WTC11 (cell line): Measurements from ENCODE around the gene NR5A1. TPM values are rescaled to one million over a fixed set of nuclear protein-coding genes. Genes with fewer than 3 reads are reported as not detected.

ENCODE experiments used
- ATAC-seq: fragments of 200-7000 bp; cut with Tn5 transposase; 2 replicates; pipeline ENCODE4 v1.10.0; 2021; ENCODE audit warnings: mild to moderate bottlenecking, moderate library complexity
- CTCF ChIA-PET: fragments of 300-600 bp; sonication (Branson Sonifier 250); formaldehyde crosslinking; loops from one replicate; lab custom pipeline; 2021; ENCODE audit warnings: antibody characterized with exemption; lab: Charles Lee
- POLR2A ChIA-PET: fragments of 350-600 bp; sonication (Branson Sonifier 250); formaldehyde crosslinking; loops from one replicate; lab custom pipeline; 2021; ENCODE audit warnings: antibody characterized with exemption; lab: Charles Lee
- DNase-seq: peaks from one replicate; pipeline ENCODE4 v3.0.0; 2021; ENCODE audit warnings: low spot score
- H3K27ac Mint-ChIP-seq: 2 replicates; pipeline ENCODE4 v1.8.0; 2021; ENCODE audit warnings: mixed read lengths
- H3K27me3 Mint-ChIP-seq: 2 replicates; pipeline ENCODE4 v1.8.0; 2021; ENCODE audit warnings: low read depth, mild to moderate bottlenecking, moderate library complexity, mixed read lengths
- H3K36me3 Mint-ChIP-seq: 2 replicates; pipeline ENCODE4 v1.8.0; 2021; ENCODE audit warnings: mixed read lengths
- H3K4me1 Mint-ChIP-seq: 2 replicates; pipeline ENCODE4 v1.8.0; 2022; ENCODE audit warnings: mixed read lengths
- H3K4me3 Mint-ChIP-seq: 2 replicates; pipeline ENCODE4 v1.8.0; 2021; ENCODE audit warnings: mild to moderate bottlenecking, moderate library complexity, mixed read lengths
- H3K9me3 Mint-ChIP-seq: 2 replicates; pipeline ENCODE4 v1.8.0; 2021; ENCODE audit warnings: mixed read lengths
- ATF6 ChIP-seq: sonication (generic); formaldehyde crosslinking; IDR thresholded peaks from 2 replicates; pipeline ENCODE4 v1.8.1; 2023; ENCODE audit warnings: mild to moderate bottlenecking, missing genetic modification reagents
- FOXK1 ChIP-seq: sonication (generic); formaldehyde crosslinking; IDR thresholded peaks from 2 replicates; pipeline ENCODE4 v1.8.0; 2022; ENCODE audit warnings: mild to moderate bottlenecking, moderate library complexity, missing genetic modification reagents
- FOXP1 ChIP-seq: sonication (generic); formaldehyde crosslinking; IDR thresholded peaks from 2 replicates; pipeline ENCODE4 v1.8.0; 2022; ENCODE audit warnings: missing genetic modification reagents, mild to moderate bottlenecking, moderate library complexity, borderline replicate concordance
- FOXP4 ChIP-seq: sonication (generic); formaldehyde crosslinking; IDR thresholded peaks from 2 replicates; pipeline ENCODE4 v1.8.0; 2022; ENCODE audit warnings: mild to moderate bottlenecking, missing genetic modification reagents
- GRHL2 ChIP-seq: fragments of 250-450 bp; sonication (Bioruptor Pico); IDR thresholded peaks from 2 replicates; pipeline ENCODE4 v1.8.0; 2022; ENCODE audit warnings: mild to moderate bottlenecking, moderate library complexity; ENCODE audit not compliant: insufficient replicate concordance, severe bottlenecking
- GTF2I ChIP-seq: fragments of 250-450 bp; sonication (Bioruptor Pico); conservative IDR thresholded peaks from 2 replicates; pipeline ENCODE4 v1.4.0; 2021; ENCODE audit warnings: mild to moderate bottlenecking
- HMGXB4 ChIP-seq: sonication (generic); formaldehyde crosslinking; IDR thresholded peaks from 2 replicates; pipeline ENCODE4 v1.8.1; 2023; ENCODE audit warnings: mild to moderate bottlenecking, moderate library complexity, missing genetic modification reagents
- JAZF1 ChIP-seq: fragments of 250-450 bp; sonication (Bioruptor Pico); IDR thresholded peaks from 2 replicates; pipeline ENCODE4 v1.9.0; 2021; ENCODE audit warnings: moderate library complexity, mild to moderate bottlenecking, inconsistent platforms
- KAT7 ChIP-seq: sonication (generic); formaldehyde crosslinking; IDR thresholded peaks from 2 replicates; pipeline ENCODE4 v1.8.1; 2023; ENCODE audit warnings: missing genetic modification reagents, mild to moderate bottlenecking, borderline replicate concordance
- MLX ChIP-seq: sonication (generic); formaldehyde crosslinking; IDR thresholded peaks from 2 replicates; pipeline ENCODE4 v1.8.1; 2023; ENCODE audit warnings: mild to moderate bottlenecking, missing genetic modification reagents, moderate library complexity
- NFATC4 ChIP-seq: fragments of 250-450 bp; sonication (Bioruptor Pico); IDR thresholded peaks from 2 replicates; pipeline ENCODE4 v1.9.0; 2021; ENCODE audit warnings: mild to moderate bottlenecking
- NR1H2 ChIP-seq: sonication (generic); formaldehyde crosslinking; IDR thresholded peaks from 2 replicates; pipeline ENCODE4 v1.9.0; 2021; ENCODE audit warnings: mild to moderate bottlenecking, moderate library complexity, missing genetic modification reagents
- PREB ChIP-seq: sonication (generic); formaldehyde crosslinking; IDR thresholded peaks from 2 replicates; pipeline ENCODE4 v1.8.1; 2022; ENCODE audit warnings: mild to moderate bottlenecking, missing genetic modification reagents, moderate library complexity, borderline replicate concordance
- TEAD1 ChIP-seq: sonication (generic); formaldehyde crosslinking; IDR thresholded peaks from 2 replicates; pipeline ENCODE4 v1.8.0; 2022; ENCODE audit warnings: mild to moderate bottlenecking, missing genetic modification reagents
- ZMAT4 ChIP-seq: fragments of 250-450 bp; sonication (Bioruptor Pico); IDR thresholded peaks from 2 replicates; pipeline ENCODE4 v1.9.0; 2021; ENCODE audit warnings: mild to moderate bottlenecking
- ZNF425 ChIP-seq: fragments of 250-450 bp; sonication (Bioruptor Pico); conservative IDR thresholded peaks from 2 replicates; pipeline ENCODE4 v1.9.0; 2021; ENCODE audit warnings: mild to moderate bottlenecking
- total RNA-seq: library from RNA; stranded (reverse); gene quantifications from 3 replicates; pipeline ENCODE4 v1.2.3, GENCODE V29; 2021

NR5A1 gene
- total RNA-seq, 1 experiment from 2014 or later, result 0.77 TPM

- H3K9me3 Mint-ChIP-seq, result peaks cover 6% of the 10 kb centered on the region
- ChIA-PET POLR2A (no interaction called here), CTCF (interaction anchor here (1.6 kb wide), 1 partner anchor 80 kb away, joined by 5 read pairs; no protein-coding TSS in a partner anchor)
- DNase-seq, result no peak
- peaks cover 20% of the 10 kb centered on the region for H3K27me3 Mint-ChIP-seq
- H3K4me1 Mint-ChIP-seq, result peaks cover 11% of the 10 kb centered on the region
- TF ChIP-seq PREB (CRISPR knock-in tag), result no peak
- no peak for TF ChIP-seq MLX (CRISPR knock-in tag)
- TF ChIP-seq TEAD1 (CRISPR knock-in tag), result no peak
- TF ChIP-seq FOXP4 (CRISPR knock-in tag), result no peak
- ATAC-seq, result no peak
- no peak overlapping the region for H3K4me3 Mint-ChIP-seq
- H3K36me3 Mint-ChIP-seq, result no peaks in the 10 kb centered on the region
- 0 out of 2 replicates have a peak overlapping the region, but pooled peaks have one; percentile 2 for H3K27ac Mint-ChIP-seq
Measured at GRCh38 chr9:124456341-124457078, 50.7 kb downstream of the NR5A1 start.

- CTCF ChIA-PET, result no interaction called here
- ATAC-seq, result no peak
- peak; percentile 52; the same call in 1 of the 2 replicates for TF ChIP-seq GTF2I (CRISPR knock-in tag)
- TF ChIP-seq NFATC4 (CRISPR knock-in tag), result no peak
- Mint-ChIP-seq H3K9me3 (peaks cover 6% of the 10 kb centered on the region), H3K27ac (no peak overlapping the region), H3K36me3 (no peaks in the 10 kb centered on the region), H3K27me3 (peaks cover 27% of the 10 kb centered on the region), H3K4me3 (no peak overlapping the region), H3K4me1 (peaks cover 18% of the 10 kb centered on the region)
- no peak for DNase-seq
- POLR2A ChIA-PET, result no interaction called here
Measured at GRCh38 chr9:124455820-124456219, 51.4 kb downstream of the NR5A1 start.

GRCh38 chr9:124454791-124455443, 52.3 kb downstream of the NR5A1 start:
- Mint-ChIP-seq H3K4me3 (no peak overlapping the region), H3K27ac (no peak overlapping the region), H3K36me3 (no peaks in the 10 kb centered on the region), H3K4me1 (peaks cover 25% of the 10 kb centered on the region), H3K27me3 (peaks cover 35% of the 10 kb centered on the region), H3K9me3 (no peaks in the 10 kb centered on the region)
- POLR2A ChIA-PET, result no interaction called here
- CTCF ChIA-PET, result interaction anchor here (1.3 to 2.0 kb wide), 3 partner anchors 36 to 82 kb away, joined by 3 to 9 read pairs (median 8); no protein-coding TSS in a partner anchor
- DNase-seq (no peak), ATAC-seq (no peak)
- no peak for TF ChIP-seq FOXK1 (CRISPR knock-in tag)
- no peak for TF ChIP-seq ZMAT4 (CRISPR knock-in tag)
- no peak for TF ChIP-seq NR1H2 (CRISPR knock-in tag)
- no peak for TF ChIP-seq HMGXB4
- no peak for TF ChIP-seq MLX (CRISPR knock-in tag)
- TF ChIP-seq KAT7 (CRISPR knock-in tag), result no peak
- TF ChIP-seq JAZF1 (CRISPR knock-in tag), result no peak
- no peak for TF ChIP-seq GRHL2
- TF ChIP-seq ATF6 (CRISPR knock-in tag), result no peak
- no peak for TF ChIP-seq FOXP1 (CRISPR knock-in tag)
- no peak for TF ChIP-seq ZNF425 (CRISPR knock-in tag)
